ENCODE results near the gene BLNK. TPM values are rescaled to one million over a fixed set of nuclear protein-coding genes. Genes with fewer than 3 reads are reported as not detected.

The BLNK gene
- total and polyA plus RNA-seq, 2 of the 13 experiments (the other 11 are each of a cell fraction or from before 2014, with no cell fraction given): not detected

DNA sequence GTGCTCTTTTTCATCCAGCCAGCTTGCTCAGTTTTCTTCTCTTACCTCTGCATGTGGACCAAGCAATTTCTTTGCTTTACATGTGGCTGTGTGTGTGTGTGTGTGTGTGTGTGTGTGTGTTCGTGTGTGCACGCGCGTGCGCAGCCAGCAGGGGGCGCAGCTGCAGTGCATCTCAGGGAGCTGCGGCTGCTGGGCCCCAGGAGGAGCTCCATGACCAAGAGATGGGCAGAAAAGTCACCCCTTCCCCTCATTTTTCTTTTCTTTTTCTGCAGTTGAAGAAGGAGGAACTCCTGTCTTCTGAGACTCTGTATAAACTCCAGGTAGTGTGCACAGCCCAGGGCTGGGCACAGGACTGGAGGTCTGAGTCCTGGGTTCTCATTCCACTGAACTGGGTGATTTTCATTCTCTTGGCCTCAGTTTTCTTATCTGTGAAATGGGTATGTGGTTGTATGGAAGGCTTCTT lies 41.8 kb downstream of the BLNK start (continued):
- TF ChIP-seq, protein P1, sequence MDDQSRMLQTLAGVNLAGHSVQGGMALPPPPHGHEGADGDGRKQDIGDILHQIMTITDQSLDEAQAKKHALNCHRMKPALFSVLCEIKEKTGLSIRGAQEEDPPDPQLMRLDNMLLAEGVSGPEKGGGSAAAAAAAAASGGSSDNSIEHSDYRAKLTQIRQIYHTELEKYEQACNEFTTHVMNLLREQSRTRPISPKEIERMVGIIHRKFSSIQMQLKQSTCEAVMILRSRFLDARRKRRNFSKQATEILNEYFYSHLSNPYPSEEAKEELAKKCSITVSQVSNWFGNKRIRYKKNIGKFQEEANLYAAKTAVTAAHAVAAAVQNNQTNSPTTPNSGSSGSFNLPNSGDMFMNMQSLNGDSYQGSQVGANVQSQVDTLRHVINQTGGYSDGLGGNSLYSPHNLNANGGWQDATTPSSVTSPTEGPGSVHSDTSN (CRISPR knock-in tag; IDR thresholded peaks at IDR 0.05; ENCODE audit: borderline replicate concordance): no peak
- TF ChIP-seq, protein P2, sequence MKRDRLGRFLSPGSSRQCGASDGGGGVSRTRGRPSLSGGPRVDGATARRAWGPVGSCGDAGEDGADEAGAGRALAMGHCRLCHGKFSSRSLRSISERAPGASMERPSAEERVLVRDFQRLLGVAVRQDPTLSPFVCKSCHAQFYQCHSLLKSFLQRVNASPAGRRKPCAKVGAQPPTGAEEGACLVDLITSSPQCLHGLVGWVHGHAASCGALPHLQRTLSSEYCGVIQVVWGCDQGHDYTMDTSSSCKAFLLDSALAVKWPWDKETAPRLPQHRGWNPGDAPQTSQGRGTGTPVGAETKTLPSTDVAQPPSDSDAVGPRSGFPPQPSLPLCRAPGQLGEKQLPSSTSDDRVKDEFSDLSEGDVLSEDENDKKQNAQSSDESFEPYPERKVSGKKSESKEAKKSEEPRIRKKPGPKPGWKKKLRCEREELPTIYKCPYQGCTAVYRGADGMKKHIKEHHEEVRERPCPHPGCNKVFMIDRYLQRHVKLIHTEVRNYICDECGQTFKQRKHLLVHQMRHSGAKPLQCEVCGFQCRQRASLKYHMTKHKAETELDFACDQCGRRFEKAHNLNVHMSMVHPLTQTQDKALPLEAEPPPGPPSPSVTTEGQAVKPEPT (CRISPR knock-in tag; IDR thresholded peaks at IDR 0.05; ENCODE audit: low read depth): no peak
- TF ChIP-seq ATM (IDR thresholded peaks at IDR 0.05; ENCODE audit: borderline replicate concordance) (no peak), ZNF816 (CRISPR knock-in tag; IDR thresholded peaks at IDR 0.05; ENCODE audit: borderline replicate concordance) (no peak), SALL2 (CRISPR knock-in tag; IDR thresholded peaks at IDR 0.05) (no peak), ZNF549 (CRISPR knock-in tag; IDR thresholded peaks at IDR 0.05) (no peak), SMAD3 (CRISPR knock-in tag; IDR thresholded peaks at IDR 0.05) (no peak), PHF8 (CRISPR knock-in tag; IDR thresholded peaks at IDR 0.05) (0 out of 2 replicates have a peak, but pooled peaks have one; percentile 19), EEA1 (CRISPR knock-in tag; IDR thresholded peaks at IDR 0.05; ENCODE audit: borderline replicate concordance) (no peak), ETV5 (CRISPR knock-in tag; IDR thresholded peaks at IDR 0.05; ENCODE audit: borderline replicate concordance) (no peak), ZNF616 (CRISPR knock-in tag; IDR thresholded peaks at IDR 0.05; ENCODE audit: low read depth) (no peak), STAT5B (CRISPR knock-in tag; IDR thresholded peaks at IDR 0.05) (no peak), TCF7L2 (IDR thresholded peaks at IDR 0.05; ENCODE audit: low read depth, low read length) (no peak), SRF (IDR thresholded peaks at IDR 0.05; ENCODE audit: low read depth, low read length) (no peak), SOX13 (IDR thresholded peaks at IDR 0.05) (no peak), SOX13 (CRISPR knock-in tag; conservative IDR thresholded peaks at IDR 0.05 in 1 of 2, IDR thresholded peaks at IDR 0.05 in 1 of 2) (no peak), ZNF367 (CRISPR knock-in tag; IDR thresholded peaks at IDR 0.05; ENCODE audit: borderline replicate concordance) (no peak), SPEN (CRISPR knock-in tag; IDR thresholded peaks at IDR 0.05; ENCODE audit: low read depth) (0 out of 2 replicates have a peak, but pooled peaks have one; percentile 23)
- TF ChIP-seq, protein P3, sequence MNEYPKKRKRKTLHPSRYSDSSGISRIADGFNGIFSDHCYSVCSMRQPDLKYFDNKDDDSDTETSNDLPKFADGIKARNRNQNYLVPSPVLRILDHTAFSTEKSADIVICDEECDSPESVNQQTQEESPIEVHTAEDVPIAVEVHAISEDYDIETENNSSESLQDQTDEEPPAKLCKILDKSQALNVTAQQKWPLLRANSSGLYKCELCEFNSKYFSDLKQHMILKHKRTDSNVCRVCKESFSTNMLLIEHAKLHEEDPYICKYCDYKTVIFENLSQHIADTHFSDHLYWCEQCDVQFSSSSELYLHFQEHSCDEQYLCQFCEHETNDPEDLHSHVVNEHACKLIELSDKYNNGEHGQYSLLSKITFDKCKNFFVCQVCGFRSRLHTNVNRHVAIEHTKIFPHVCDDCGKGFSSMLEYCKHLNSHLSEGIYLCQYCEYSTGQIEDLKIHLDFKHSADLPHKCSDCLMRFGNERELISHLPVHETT (CRISPR knock-in tag; conservative IDR thresholded peaks at IDR 0.05): no peak
- TF ChIP-seq, protein P4, sequence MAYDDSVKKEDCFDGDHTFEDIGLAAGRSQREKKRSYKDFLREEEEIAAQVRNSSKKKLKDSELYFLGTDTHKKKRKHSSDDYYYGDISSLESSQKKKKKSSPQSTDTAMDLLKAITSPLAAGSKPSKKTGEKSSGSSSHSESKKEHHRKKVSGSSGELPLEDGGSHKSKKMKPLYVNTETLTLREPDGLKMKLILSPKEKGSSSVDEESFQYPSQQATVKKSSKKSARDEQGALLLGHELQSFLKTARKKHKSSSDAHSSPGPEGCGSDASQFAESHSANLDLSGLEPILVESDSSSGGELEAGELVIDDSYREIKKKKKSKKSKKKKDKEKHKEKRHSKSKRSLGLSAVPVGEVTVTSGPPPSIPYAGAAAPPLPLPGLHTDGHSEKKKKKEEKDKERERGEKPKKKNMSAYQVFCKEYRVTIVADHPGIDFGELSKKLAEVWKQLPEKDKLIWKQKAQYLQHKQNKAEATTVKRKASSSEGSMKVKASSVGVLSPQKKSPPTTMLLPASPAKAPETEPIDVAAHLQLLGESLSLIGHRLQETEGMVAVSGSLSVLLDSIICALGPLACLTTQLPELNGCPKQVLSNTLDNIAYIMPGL (CRISPR knock-in tag; IDR thresholded peaks at IDR 0.05; ENCODE audit: borderline replicate concordance in 1 of 2, low read depth in 1 of 2): peak; percentile 55 to 70; a peak in 2 of 4 replicates
- TF ChIP-seq, protein P5, sequence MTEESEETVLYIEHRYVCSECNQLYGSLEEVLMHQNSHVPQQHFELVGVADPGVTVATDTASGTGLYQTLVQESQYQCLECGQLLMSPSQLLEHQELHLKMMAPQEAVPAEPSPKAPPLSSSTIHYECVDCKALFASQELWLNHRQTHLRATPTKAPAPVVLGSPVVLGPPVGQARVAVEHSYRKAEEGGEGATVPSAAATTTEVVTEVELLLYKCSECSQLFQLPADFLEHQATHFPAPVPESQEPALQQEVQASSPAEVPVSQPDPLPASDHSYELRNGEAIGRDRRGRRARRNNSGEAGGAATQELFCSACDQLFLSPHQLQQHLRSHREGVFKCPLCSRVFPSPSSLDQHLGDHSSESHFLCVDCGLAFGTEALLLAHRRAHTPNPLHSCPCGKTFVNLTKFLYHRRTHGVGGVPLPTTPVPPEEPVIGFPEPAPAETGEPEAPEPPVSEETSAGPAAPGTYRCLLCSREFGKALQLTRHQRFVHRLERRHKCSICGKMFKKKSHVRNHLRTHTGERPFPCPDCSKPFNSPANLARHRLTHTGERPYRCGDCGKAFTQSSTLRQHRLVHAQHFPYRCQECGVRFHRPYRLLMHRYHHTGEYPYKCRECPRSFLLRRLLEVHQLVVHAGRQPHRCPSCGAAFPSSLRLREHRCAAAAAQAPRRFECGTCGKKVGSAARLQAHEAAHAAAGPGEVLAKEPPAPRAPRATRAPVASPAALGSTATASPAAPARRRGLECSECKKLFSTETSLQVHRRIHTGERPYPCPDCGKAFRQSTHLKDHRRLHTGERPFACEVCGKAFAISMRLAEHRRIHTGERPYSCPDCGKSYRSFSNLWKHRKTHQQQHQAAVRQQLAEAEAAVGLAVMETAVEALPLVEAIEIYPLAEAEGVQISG (CRISPR knock-in tag; IDR thresholded peaks at IDR 0.05): no peak
